Measurements from ENCODE around the gene HNRNPUL2. TPM values are rescaled to one million over a fixed set of nuclear protein-coding genes. Genes with fewer than 3 reads are reported as not detected.

The HNRNPUL2 gene
- total RNA-seq, 2 donors from 2014 or later: 21.3 to 41.8 TPM

GRCh38 chr11:62728171-62728988, 1.1 kb upstream of the HNRNPUL2 start, which contains the start of gene TTC9C:
TSS of gene TTC9C (plus strand) at chr11:62728486. CDS start at chr11:62728849, 363 bp downstream.
- Histone ChIP-seq H3K4me1 (ENCODE audit: control insufficient read depth in 1 of 2, low read depth in 2 of 2) (peaks cover 29 to 53% of the 10 kb centered on the region in 2 donors), H3K27ac (peak within 1 kb of the TSS; percentile 94 to 95), H3K9me3 (no peaks in the 10 kb centered on the region), H3K4me3 (peak within 1 kb of the TSS; percentile 97), H3K27me3 (replicated peaks; ENCODE audit: insufficient read depth) (no peaks in the 10 kb centered on the region), H3K36me3 (peaks cover 16% of the 10 kb centered on the region)
- DNase-seq (ENCODE audit: low spot score) (peak; percentile 74), ATAC-seq (ENCODE audit: insufficient number of reproducible peaks, low FRiP score, low read depth) (peak; percentile 71)
- TF ChIP-seq CTCF (IDR thresholded peaks at IDR 0.05): no peak

- DNase-seq (ENCODE audit: low spot score) (peak; percentile 78), ATAC-seq (ENCODE audit: insufficient number of reproducible peaks, low FRiP score, low read depth) (peak; percentile 91)
- Histone ChIP-seq H3K27ac (peak overlapping the region; percentile 94 to 95), H3K36me3 (peaks cover 22% of the 10 kb centered on the region), H3K4me3 (peak overlapping the region; percentile 97), H3K9me3 (no peaks in the 10 kb centered on the region), H3K4me1 (ENCODE audit: control insufficient read depth in 1 of 2, low read depth in 2 of 2) (peaks cover 29 to 53% of the 10 kb centered on the region in 2 donors), H3K27me3 (replicated peaks; ENCODE audit: insufficient read depth) (no peaks in the 10 kb centered on the region)
- TF ChIP-seq CTCF (IDR thresholded peaks at IDR 0.05): no peak
Observed at GRCh38 chr11:62727872-62728170, 564 bp upstream of the HNRNPUL2 start.

- ATAC-seq (ENCODE audit: insufficient number of reproducible peaks, low FRiP score, low read depth): no peak
- no peaks in the 10 kb centered on the region for H3K27me3 ChIP-seq (replicated peaks; ENCODE audit: insufficient read depth)
- peak overlapping the region; percentile 97 for H3K4me3 ChIP-seq
- peaks cover 29 to 52% of the 10 kb centered on the region in 2 donors for H3K4me1 ChIP-seq (ENCODE audit: control insufficient read depth in 1 of 2, low read depth in 2 of 2)
- H3K27ac ChIP-seq: peak overlapping the region; percentile 94 to 95
- peaks cover 27% of the 10 kb centered on the region for H3K36me3 ChIP-seq
- DNase-seq (ENCODE audit: low spot score): no peak
- H3K9me3 ChIP-seq: no peaks in the 10 kb centered on the region
- TF ChIP-seq CTCF (IDR thresholded peaks at IDR 0.05): no peak
Observed at GRCh38 chr11:62726915-62727164, 417 bp downstream of the HNRNPUL2 start.

- H3K27me3 ChIP-seq (replicated peaks; ENCODE audit: insufficient read depth): no peaks in the 10 kb centered on the region
- H3K4me1 ChIP-seq (ENCODE audit: control insufficient read depth in 1 of 2, low read depth in 2 of 2): peaks cover 29 to 47% of the 10 kb centered on the region in 2 donors
- DNase-seq (ENCODE audit: low spot score) (no peak), ATAC-seq (ENCODE audit: insufficient number of reproducible peaks, low FRiP score, low read depth) (no peak)
- H3K9me3 ChIP-seq: no peaks in the 10 kb centered on the region
- peak overlapping the region; percentile 94 to 95 for H3K27ac ChIP-seq
- peaks cover 32% of the 10 kb centered on the region for H3K36me3 ChIP-seq
- peak overlapping the region; percentile 97 for H3K4me3 ChIP-seq
- no peak for TF ChIP-seq CTCF (IDR thresholded peaks at IDR 0.05)
Observed at GRCh38 chr11:62726156-62726914, 922 bp downstream of the HNRNPUL2 start.

- peak overlapping the region; percentile 16 to 95 for H3K27ac ChIP-seq
- peaks cover 22 to 40% of the 10 kb centered on the region in 2 donors for H3K4me1 ChIP-seq (ENCODE audit: control insufficient read depth in 1 of 2, low read depth in 2 of 2)
- H3K4me3 ChIP-seq: peak overlapping the region; percentile 97
- no peak for TF ChIP-seq CTCF (IDR thresholded peaks at IDR 0.05)
- ATAC-seq (ENCODE audit: insufficient number of reproducible peaks, low FRiP score, low read depth) (no peak), DNase-seq (ENCODE audit: low spot score) (no peak)
- no peaks in the 10 kb centered on the region for H3K27me3 ChIP-seq (replicated peaks; ENCODE audit: insufficient read depth)
- H3K36me3 ChIP-seq: peaks cover 36% of the 10 kb centered on the region
- H3K9me3 ChIP-seq: no peaks in the 10 kb centered on the region
Observed at GRCh38 chr11:62725646-62726045, 1.6 kb downstream of the HNRNPUL2 start.
